GM12864 (cell line): ENCODE data around the gene CRB2.

ENCODE experiments used
- DNase-seq: peaks from one replicate; pipeline ENCODE4 v3.0.0-alpha.2; 2011; ENCODE audit warnings: low read depth
- H3K4me3 ChIP-seq: 2 replicates; pipeline ENCODE4 v1.5.1; 2011; ENCODE audit warnings: mild to moderate bottlenecking, low read depth, low read length, control low read depth
- CTCF ChIP-seq: IDR thresholded peaks from 2 replicates; pipeline ENCODE4 v1.5.1; 2011; ENCODE audit warnings: low read depth, mild to moderate bottlenecking, moderate library complexity, low read length, control low read depth, inconsistent platforms; ENCODE audit errors: missing control alignments

The CRB2 gene

GRCh38 chr9:123418506-123418905 lies 62.5 kb downstream of the CRB2 start:
- no peak overlapping the region for H3K4me3 ChIP-seq
- no peak for TF ChIP-seq CTCF
- no peak for DNase-seq

DNA sequence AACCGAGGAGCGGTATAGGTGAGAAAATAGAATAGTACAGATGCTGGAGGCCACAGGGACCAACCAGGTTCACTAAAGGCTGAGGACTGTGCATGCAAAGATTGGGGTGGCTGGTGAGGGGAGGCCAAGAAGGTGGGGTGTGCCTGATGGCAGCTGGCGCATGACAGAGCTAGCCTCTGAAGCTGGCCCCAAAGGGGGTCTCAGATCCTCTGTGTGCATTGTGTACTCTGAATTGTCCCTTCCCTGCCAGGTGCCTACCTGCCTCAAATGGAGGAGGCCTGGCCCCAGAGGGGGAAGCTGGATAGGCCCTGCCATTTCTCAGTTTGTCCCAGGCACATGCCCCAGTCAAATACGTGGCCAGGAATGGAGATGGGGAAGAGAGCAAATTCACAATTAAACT lies 63.1 kb downstream of the CRB2 start:
- DNase-seq, result no peak
- no peak overlapping the region for H3K4me3 ChIP-seq
- TF ChIP-seq CTCF, result no peak

GRCh38 chr9:123419721-123420591 lies 64.0 kb downstream of the CRB2 start:
- DNase-seq, result no peak
- H3K4me3 ChIP-seq, result no peak overlapping the region
- no peak for TF ChIP-seq CTCF

DNA sequence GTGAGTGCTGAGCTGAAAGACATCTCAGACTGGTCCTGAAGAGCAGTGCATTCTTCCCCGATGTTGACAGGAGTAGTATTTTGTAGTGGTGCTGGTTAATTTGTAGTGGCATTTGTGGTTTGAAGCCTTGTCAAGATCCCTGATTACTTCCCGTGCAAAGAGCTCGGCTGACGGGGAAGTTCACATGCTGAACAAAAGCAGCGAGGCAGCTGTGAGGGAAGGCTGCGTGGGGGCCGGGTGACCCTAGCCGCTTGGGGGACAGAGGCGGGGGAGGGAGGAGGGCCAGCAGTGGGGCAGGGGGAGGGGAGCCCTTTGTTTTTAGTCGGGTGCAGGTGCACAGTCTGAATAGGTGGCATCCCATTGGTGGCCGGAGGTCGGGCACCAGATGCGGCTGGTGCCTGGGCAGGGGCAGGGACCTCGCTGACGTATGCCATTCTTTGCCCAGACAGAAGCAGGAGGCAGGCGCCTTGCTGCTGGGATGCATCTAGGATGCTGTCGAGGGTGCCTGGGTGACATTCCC lies 64.7 kb downstream of the CRB2 start:
- no peak overlapping the region for H3K4me3 ChIP-seq
- no peak for DNase-seq
- no peak for TF ChIP-seq CTCF

GRCh38 chr9:123421186-123421585 lies 65.2 kb downstream of the CRB2 start:
- TF ChIP-seq CTCF, result no peak
- no peak overlapping the region for H3K4me3 ChIP-seq
- no peak for DNase-seq

DNA sequence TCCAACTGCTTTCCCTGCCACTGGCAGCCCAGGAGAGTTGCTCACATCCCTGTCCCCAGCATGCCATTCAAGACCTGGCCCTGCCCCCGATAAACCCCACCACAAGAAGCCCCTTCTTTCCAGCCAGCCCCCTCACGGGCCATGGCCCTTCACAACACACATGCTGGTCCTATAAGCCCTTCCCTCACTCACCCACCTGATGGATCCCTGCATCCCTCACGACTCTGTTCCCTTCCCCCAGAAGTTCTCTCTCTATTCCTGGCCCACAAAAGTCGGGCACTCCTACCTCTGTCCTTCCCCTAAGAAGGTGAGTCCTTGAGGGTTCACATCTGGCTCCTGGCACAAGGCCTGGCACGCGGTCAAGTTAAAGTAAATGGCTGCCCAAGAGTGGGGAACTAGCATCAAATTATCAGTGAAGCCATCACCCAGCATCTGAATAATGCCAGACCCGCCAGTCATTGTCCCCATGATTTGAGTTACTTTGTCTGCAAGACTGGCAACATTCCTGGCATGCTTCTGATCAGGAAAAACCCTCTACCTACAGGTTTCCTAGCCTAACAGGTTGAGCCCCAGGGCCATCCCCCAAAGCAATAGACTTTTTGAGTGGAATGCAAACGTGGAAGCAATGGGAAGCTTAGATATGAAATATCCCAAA lies 65.9 kb downstream of the CRB2 start:
- no peak overlapping the region for H3K4me3 ChIP-seq
- no peak for TF ChIP-seq CTCF
- no peak for DNase-seq
